A673 (cell line): ENCODE data around the gene CAP2. TPM values are rescaled to one million over a fixed set of nuclear protein-coding genes. Genes with fewer than 3 reads are reported as not detected.

ENCODE experiments used
- BruUV-seq: library from RNA; stranded (reverse); fragments of 400-500 nt; replicated peaks from 2 replicates; lab custom pipeline; 2021; lab: Mats Ljungman, UMichigan
- CTCF ChIA-PET: fragments of 300-600 bp; sonication (Branson Sonifier 250); formaldehyde crosslinking; loops from one replicate; lab custom pipeline; 2022; ENCODE audit warnings: antibody characterized with exemption; lab: Charles Lee
- POLR2A ChIA-PET: fragments of 300-600 bp; sonication (Branson Sonifier 250); formaldehyde crosslinking; loops from one replicate; lab custom pipeline; 2022; ENCODE audit warnings: antibody characterized with exemption; ENCODE audit not compliant: low non-redundant PET; lab: Charles Lee
- DNase-seq: peaks from one replicate; pipeline ENCODE4 v3.0.0-alpha.2; 2015; ENCODE audit warnings: low spot score
- H3K27ac ChIP-seq: fragments of 200-600 bp; sonication (generic); 2 replicates; pipeline ENCODE4 v1.5.1; 2016; ENCODE audit warnings: mixed run types, low read depth, mild to moderate bottlenecking, mixed read lengths, antibody characterized with exemption, low read length; ENCODE audit not compliant: poor library complexity, severe bottlenecking
- H3K27me3 ChIP-seq: fragments of 200-600 bp; sonication (generic); replicated peaks from 2 replicates; pipeline ENCODE4 v1.6.1; 2017; ENCODE audit warnings: mixed run types, low read depth, mild to moderate bottlenecking, mixed read lengths, antibody characterized with exemption, low read length; ENCODE audit not compliant: insufficient read depth, poor library complexity
- H3K36me3 ChIP-seq: fragments of 200-600 bp; sonication (generic); 2 replicates; pipeline ENCODE4 v1.6.1; 2016; ENCODE audit warnings: mixed run types, mild to moderate bottlenecking, mixed read lengths, antibody characterized with exemption, low read length; ENCODE audit not compliant: insufficient read depth, poor library complexity, severe bottlenecking
- H3K4me1 ChIP-seq: fragments of 200-600 bp; sonication (generic); 2 replicates; pipeline ENCODE4 v1.6.1; 2017; ENCODE audit warnings: mixed run types, mild to moderate bottlenecking, mixed read lengths, antibody characterized with exemption, low read length; ENCODE audit not compliant: insufficient read depth, poor library complexity, severe bottlenecking
- H3K4me3 ChIP-seq: fragments of 200-600 bp; sonication (generic); 2 replicates; pipeline ENCODE4 v1.5.1; 2016; ENCODE audit warnings: low read depth, mixed run types, mild to moderate bottlenecking, mixed read lengths, low read length; ENCODE audit not compliant: poor library complexity, severe bottlenecking
- H3K9me3 ChIP-seq: fragments of 200-600 bp; sonication (generic); 2 replicates; pipeline ENCODE4 v1.6.1; 2016; ENCODE audit warnings: mixed run types, low read depth, mild to moderate bottlenecking, mixed read lengths, antibody characterized with exemption, low read length; ENCODE audit not compliant: poor library complexity, severe bottlenecking
- CTCF ChIP-seq: fragments of 300-800, 200-600 bp; sonication (generic); conservative IDR thresholded peaks from 2 replicates; pipeline ENCODE4 v1.5.1; 2017; ENCODE audit warnings: low read depth, mild to moderate bottlenecking, antibody characterized with exemption, low read length, moderate library complexity, mixed read lengths
- EZH2 ChIP-seq: fragments of 200-600 bp; sonication (generic); IDR thresholded peaks from 2 replicates; pipeline ENCODE4 v1.6.1; 2017; ENCODE audit warnings: borderline replicate concordance, low read depth, mild to moderate bottlenecking, mixed read lengths, antibody characterized with exemption, low read length; ENCODE audit not compliant: poor library complexity, severe bottlenecking
- intact Hi-C: fragments of 100-400 bp; cut with micrococcal nuclease; formaldehyde crosslinking; loops from one replicate; pipeline ENCODE4 v1.10.0; 2022; ENCODE audit not compliant: unreplicated experiment
- total RNA-seq: library from RNA; stranded (reverse); gene quantifications from 2 replicates; pipeline ENCODE4 v1.2.3, GENCODE V29; 2021

The CAP2 gene
- total RNA-seq, 1 experiment from 2014 or later: 20.8 TPM

- H3K27me3 ChIP-seq: no peaks in the 10 kb centered on the region
- no peak overlapping the region for H3K4me3 ChIP-seq
- ChIA-PET CTCF (no interaction called here), POLR2A (no interaction called here)
- no peak for DNase-seq
- H3K4me1 ChIP-seq: no peaks in the 10 kb centered on the region
- no peaks in the 10 kb centered on the region for H3K36me3 ChIP-seq
- H3K9me3 ChIP-seq: no peaks in the 10 kb centered on the region
- H3K27ac ChIP-seq: no peak overlapping the region
- intact Hi-C loops: no loop called here
- no TSS peak for BruUV-seq
- no peak for TF ChIP-seq EZH2
- no peak for TF ChIP-seq CTCF
These were observed 117.7 kb downstream of the CAP2 start for GRCh38 chr6:17511084-17511483.

- no peak for DNase-seq
- Histone ChIP-seq H3K27ac (no peak overlapping the region), H3K4me3 (no peak overlapping the region), H3K9me3 (no peaks in the 10 kb centered on the region), H3K36me3 (no peaks in the 10 kb centered on the region), H3K27me3 (no peaks in the 10 kb centered on the region), H3K4me1 (no peaks in the 10 kb centered on the region)
- intact Hi-C loops: no loop called here
- no TSS peak for BruUV-seq
- TF ChIP-seq EZH2: no peak
- no peak for TF ChIP-seq CTCF
- CTCF ChIA-PET: no interaction called here
- POLR2A ChIA-PET: no interaction called here
These were observed 118.2 kb downstream of the CAP2 start for GRCh38 chr6:17511580-17511979.

GRCh38 chr6:17519120-17519519 lies 125.7 kb downstream of the CAP2 start:
- TF ChIP-seq EZH2 (no peak), CTCF (no peak)
- H3K9me3 ChIP-seq: no peaks in the 10 kb centered on the region
- H3K4me1 ChIP-seq: no peaks in the 10 kb centered on the region
- ChIA-PET CTCF (no interaction called here), POLR2A (no interaction called here)
- no peak for DNase-seq
- H3K27ac ChIP-seq: no peak overlapping the region
- intact Hi-C loops: no loop called here
- no peak overlapping the region for H3K4me3 ChIP-seq
- no TSS peak for BruUV-seq
- no peaks in the 10 kb centered on the region for H3K27me3 ChIP-seq
- no peaks in the 10 kb centered on the region for H3K36me3 ChIP-seq
